Stimulated activated CD8-positive, alpha-beta memory T cell treated with anti-CD3 and anti-CD28 coated beads, Interleukin-15, amount 100 ng/mL, for 4 hours (primary cell): Measurements from ENCODE around the gene MAGI2.

ENCODE experiments used
- DNase-seq, 2 donors: peaks; one replicate each; pipeline ENCODE4 v3.0.0-alpha.2; 2020; ENCODE audit warnings: low read depth in 2 of 2

Gene MAGI2

GRCh38 chr7:78742694-78743093, 710.8 kb downstream of the MAGI2 start:
- no peak for DNase-seq

DNA sequence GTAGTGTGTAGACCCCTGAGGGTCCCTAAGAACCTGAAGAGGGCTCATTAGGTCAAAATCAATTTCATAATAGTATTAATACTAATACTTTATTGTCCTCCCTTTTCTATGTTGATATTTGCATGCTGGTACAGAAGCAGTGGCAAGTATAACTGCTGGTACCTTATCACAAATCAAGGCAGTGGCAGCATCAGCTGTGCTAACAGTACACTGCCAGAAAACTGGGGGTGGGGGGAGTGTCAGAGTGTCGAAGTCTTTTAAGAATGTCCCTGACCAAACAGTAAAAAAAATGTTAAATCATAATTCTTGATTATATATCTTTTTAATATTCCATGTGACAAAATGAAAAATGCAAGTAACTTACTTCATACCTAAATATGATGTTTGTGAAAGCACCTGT, 716.9 kb downstream of the MAGI2 start:
- no peak for DNase-seq

DNA sequence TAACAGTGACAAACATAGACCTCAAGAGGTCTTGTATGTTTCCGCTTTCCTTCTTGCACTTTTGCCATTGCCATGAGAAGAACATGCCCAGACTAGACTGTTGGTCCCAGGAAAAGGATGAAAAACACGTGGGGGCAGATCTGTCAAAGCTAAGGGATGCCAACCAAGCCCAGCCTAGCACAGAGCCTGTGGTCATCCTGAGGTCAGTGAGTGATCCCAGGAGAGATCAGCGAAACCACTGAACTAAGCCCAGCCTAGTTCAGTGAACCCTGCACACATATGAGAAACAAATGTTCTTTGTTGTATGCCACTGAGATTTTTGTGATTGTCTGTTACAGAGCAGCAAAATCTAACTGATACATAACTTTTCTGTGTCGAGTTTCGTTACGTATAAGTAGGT, 718.8 kb downstream of the MAGI2 start:
- no peak for DNase-seq

- no peak for DNase-seq
These were observed 733.4 kb downstream of the MAGI2 start for GRCh38 chr7:78720066-78720465.

DNA sequence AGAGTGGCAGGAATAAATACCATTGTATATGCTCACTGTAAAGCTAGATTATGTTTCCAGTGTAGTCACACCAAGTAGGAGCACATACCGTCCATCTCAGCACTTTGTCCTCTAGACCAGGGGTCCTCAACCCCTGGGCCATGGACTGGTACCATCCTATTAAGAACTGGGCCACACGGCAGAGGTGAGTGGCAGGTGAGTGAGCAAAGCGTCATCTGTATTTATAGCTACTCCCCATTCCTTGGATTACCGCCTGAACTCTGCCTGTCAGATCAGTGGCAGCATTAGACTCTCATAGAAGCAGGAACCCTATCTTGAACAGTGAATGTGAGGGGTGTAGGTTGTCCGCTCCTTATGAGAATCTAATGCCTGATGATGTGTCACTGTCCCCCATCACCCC, 735.3 kb downstream of the MAGI2 start:
- no peak for DNase-seq

GRCh38 chr7:78716876-78717275, 736.6 kb downstream of the MAGI2 start:
- no peak for DNase-seq

DNA sequence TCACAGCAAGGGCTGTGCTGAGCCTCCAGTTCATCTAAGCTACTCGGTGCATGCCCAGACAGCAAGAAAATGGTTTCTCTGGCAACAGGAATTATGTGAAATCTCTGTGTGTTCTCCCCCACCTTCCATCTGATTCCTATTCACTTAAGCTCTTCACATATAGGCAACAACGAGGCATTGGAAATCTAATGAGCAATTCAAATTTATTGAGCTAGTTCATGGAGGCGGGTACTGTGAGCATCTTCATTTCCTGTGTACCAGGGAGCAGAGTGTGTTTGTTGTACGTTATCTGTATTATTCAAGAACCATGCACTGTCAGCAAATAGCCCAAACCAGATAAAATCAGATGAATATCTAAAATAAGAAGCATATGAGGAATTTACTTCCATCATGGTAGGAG, 739.1 kb downstream of the MAGI2 start:
- no peak for DNase-seq

GRCh38 chr7:78712111-78712510, 741.4 kb downstream of the MAGI2 start:
- no peak for DNase-seq

- no peak for DNase-seq
These were observed 743.8 kb downstream of the MAGI2 start for GRCh38 chr7:78709658-78710057.

DNA sequence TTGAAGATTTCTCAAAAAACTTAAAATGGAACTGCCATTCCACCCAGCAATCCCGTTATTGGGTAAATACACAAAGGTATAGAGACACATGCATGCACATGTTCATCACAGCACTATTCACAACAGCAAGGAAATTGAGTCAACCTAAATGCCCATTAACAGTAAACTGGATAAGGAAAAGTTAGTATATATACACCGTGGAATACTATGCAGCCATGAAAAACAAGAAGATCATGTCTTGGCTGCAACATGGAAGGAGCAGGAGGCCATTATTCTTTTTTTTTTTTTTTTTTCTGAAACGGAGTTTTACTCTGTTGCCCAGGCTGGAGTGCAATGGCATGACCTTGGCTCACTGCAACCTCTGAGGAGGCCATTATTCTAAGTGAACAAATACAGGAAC, 749.0 kb downstream of the MAGI2 start:
- no peak for DNase-seq

DNA sequence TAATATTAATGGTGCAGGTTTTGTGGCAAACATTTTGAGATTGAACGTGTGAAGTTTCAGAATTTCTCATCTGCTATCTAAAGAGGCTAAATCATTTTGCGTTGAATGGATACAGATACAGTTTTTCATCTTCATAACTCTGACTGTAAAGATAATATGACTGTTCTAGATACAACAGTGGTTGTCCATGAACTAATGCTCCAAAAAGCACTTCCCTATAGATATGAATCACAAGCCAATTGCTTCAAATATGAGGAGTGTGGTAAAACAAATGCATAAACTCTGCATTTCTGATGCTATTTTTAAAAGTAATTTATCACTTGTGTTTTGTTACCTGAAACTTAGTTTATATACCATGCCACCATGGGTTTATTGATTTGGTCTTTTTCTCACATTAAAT, 750.1 kb downstream of the MAGI2 start:
- DNase-seq = no peak

DNA sequence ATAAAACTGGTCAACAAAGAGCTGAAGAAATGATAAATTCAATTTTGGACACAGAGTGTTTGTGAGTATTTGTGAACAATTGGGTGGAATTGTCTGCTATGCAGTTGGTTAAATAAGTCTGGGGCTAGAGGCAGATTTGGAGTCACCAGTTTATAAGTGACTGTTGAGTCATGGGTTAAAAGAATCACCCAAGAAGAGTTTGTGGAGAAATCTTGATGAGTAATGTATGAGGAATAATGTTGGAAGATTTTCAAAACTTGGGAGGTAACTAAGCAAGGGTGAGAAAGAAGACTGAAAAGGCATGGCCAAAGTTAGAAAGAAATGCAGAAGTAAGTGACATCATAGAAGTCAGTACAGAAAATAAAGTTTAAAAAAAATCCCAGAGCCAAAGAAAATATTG, 750.7 kb downstream of the MAGI2 start:
- no peak for DNase-seq

GRCh38 chr7:78695826-78696225, 757.6 kb downstream of the MAGI2 start:
- DNase-seq = no peak

GRCh38 chr7:78691584-78691983, 761.9 kb downstream of the MAGI2 start:
- no peak for DNase-seq

DNA sequence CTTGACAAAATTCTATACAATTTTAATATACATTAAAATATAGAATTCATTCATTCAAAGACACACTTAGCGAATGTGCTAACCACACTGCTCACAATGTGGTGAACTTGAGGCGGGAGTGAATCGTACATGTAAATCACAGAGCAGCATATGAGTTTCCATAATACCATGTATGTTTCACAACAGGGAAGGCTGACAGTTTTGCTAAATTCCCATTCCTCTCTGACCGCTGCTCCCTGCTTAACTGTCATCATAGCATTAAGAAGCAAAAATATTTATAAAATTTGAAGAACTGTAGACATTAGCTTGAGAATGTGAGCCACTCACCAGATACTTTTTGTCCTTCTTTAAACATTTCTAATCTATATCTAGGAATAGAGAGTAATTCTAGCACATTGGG, 763.3 kb downstream of the MAGI2 start:
- no peak for DNase-seq

GRCh38 chr7:78688376-78688775, 765.1 kb downstream of the MAGI2 start:
- no peak for DNase-seq

GRCh38 chr7:78686189-78686588, 767.3 kb downstream of the MAGI2 start:
- DNase-seq = no peak

DNA sequence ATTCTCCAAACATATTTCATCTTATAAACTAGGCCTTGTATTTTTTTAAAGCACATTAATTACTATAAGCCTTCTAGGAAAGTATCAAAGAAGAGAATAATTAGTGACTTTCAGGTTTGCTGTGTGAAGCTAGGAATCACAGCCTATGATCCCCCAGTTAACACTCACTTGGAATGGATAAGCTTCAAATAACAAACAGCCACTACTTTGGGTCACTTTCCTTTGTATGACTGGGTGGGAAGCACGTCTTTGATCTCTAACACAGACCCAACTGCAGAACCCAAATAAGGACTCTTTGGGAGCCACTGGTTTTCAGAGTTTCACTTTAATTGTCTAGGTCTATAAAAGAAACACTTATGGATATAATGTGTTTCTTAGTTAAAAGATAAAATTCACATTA, 769.3 kb downstream of the MAGI2 start:
- no peak for DNase-seq

DNA sequence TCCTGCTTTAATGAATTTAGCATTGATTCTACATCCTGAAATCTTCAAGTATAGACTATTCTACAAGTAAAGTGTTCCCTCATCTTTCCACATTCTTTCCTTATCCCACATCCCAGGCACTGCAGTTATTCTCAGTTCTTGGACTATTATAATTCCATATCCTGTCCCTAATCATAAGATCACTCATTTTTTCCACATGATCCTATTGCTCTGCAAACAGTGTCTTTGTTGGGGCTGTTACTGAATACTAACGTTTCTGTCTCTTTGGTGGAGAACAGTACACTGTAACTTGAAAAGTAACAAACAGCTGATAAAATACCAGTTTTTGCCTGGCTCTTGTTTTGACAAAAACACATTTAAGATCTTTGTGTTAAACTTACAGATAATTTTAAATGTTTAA, 769.9 kb downstream of the MAGI2 start:
- DNase-seq = no peak

DNA sequence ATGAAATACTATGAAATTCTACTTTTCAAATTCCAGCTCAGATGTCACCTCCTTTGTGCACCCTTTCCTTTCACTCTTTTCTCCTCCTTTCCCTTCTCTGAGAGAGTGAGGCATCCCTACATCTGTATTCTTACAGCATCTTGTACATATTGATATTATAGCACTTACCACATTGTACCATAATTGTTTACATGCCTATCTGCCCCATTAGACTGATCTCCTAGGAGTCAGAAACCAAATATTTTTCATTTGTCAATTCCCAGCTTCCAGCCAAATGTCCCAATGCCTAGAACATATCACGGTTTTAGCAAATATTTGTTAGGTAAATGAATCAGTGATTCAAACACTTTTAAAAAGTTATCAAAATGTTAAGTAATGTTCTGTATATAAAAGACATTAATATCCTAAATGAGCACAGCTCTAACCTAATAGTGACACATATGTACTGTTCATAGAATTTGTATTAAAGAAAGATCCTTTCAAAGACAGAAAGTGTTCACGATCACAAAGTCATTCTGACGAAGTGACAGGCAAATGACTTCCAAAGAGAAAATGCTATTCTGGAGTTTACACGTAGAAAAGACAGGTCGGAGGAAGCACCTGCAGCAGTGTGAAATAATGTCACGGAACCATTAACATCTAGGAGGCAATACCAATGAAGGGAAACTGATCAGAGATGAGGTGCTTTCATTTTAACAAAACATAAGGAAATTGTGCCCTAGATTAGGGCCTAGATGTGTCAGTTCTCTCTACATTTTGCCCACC, 774.2 kb downstream of the MAGI2 start:
- DNase-seq = no peak

- DNase-seq = no peak
These were observed 776.1 kb downstream of the MAGI2 start for GRCh38 chr7:78677391-78677790.

DNA sequence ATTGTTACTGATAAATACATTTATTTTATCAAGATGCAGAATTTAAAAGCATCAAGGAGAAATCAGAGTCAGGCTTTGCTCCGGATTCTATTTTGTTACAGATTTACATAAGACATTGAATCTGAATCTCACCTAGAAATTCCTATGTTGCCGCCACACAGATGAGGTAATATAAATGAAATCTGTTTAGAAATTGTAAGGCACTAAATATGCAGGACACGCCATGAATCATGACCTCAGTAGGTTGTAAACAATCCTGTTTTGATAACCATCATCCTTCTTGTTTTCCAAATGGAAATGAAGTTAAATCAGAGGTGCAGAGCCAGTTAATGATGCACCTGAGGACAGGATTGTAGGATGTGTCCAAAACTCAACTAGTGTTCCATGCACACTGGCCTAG, 778.0 kb downstream of the MAGI2 start:
- DNase-seq = no peak

- no peak for DNase-seq
These were observed 780.2 kb downstream of the MAGI2 start for GRCh38 chr7:78673272-78673671.

DNA sequence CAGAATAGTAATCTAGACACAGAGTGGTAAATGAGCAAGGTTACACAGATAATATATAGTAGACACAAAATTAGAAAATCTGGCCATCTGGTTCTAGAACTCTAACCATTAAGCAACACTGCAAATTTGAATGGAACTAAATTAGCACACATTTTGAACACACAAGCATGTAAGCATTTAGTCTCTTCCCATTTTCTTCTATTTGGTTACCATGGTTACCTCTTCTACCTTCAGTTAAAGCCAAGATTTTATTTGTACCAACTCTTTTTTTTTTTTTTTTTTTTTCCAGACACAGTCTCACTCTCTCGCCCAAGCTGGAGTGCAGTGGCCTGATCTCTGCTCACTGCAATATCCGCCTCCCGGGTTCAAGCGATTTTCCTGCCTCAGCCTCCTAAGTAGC, 790.5 kb downstream of the MAGI2 start:
- no peak for DNase-seq
